ENCODE results near the gene MKLN1.
A peak's percentile ranks its signal among the peaks of the same experiment; 100 is the strongest.
"Not testable (repeated sequence)": the region's sequence is repeated elsewhere in the genome, so short reads cannot be mapped to it uniquely, and the experiment has no call there.

The MKLN1 gene

GRCh38 chr7:131503639-131504038 lies 176.0 kb downstream of the MKLN1 start:
- DNase-seq, result no peak

- DNase-seq, result no peak
Measured at GRCh38 chr7:131504157-131504899, 176.7 kb downstream of the MKLN1 start.

GRCh38 chr7:131505037-131505620 lies 177.5 kb downstream of the MKLN1 start:
- not testable (repeated sequence) for DNase-seq

- DNase-seq, result no peak
Measured at GRCh38 chr7:131505636-131506557, 178.2 kb downstream of the MKLN1 start.

GRCh38 chr7:131506597-131506996 lies 178.9 kb downstream of the MKLN1 start:
- DNase-seq, result no peak

- DNase-seq, result peak; percentile 82
Measured at GRCh38 chr7:131507592-131508331, 180.1 kb downstream of the MKLN1 start.

- DNase-seq, result no peak
Measured at GRCh38 chr7:131508754-131509486, 181.2 kb downstream of the MKLN1 start.

GRCh38 chr7:131509781-131510180 lies 182.1 kb downstream of the MKLN1 start:
- no peak for DNase-seq

- no peak for DNase-seq
Measured at GRCh38 chr7:131511071-131511470, 183.4 kb downstream of the MKLN1 start.

GRCh38 chr7:131511774-131512535 lies 184.3 kb downstream of the MKLN1 start:
- no peak for DNase-seq

GRCh38 chr7:131513245-131514061 lies 185.8 kb downstream of the MKLN1 start:
- DNase-seq, result peak; percentile 79

GRCh38 chr7:131515471-131515870 lies 187.8 kb downstream of the MKLN1 start:
- DNase-seq, result not testable (repeated sequence)

- DNase-seq, result no peak
Measured at GRCh38 chr7:131517218-131517923, 189.7 kb downstream of the MKLN1 start.

- no peak for DNase-seq
Measured at GRCh38 chr7:131518626-131519025, 190.9 kb downstream of the MKLN1 start.

GRCh38 chr7:131521651-131522163 lies 194.0 kb downstream of the MKLN1 start:
- DNase-seq, result no peak

GRCh38 chr7:131522325-131522930 lies 194.8 kb downstream of the MKLN1 start:
- DNase-seq, result no peak

GRCh38 chr7:131524115-131524514 lies 196.4 kb downstream of the MKLN1 start:
- DNase-seq, result no peak

GRCh38 chr7:131524703-131525102 lies 197.0 kb downstream of the MKLN1 start:
- no peak for DNase-seq

- DNase-seq, result no peak
Measured at GRCh38 chr7:131525820-131526219, 198.1 kb downstream of the MKLN1 start.

All from activated naive CD4-positive, alpha-beta T cell treated with anti-CD3 and anti-CD28 coated beads, Interleukin-2, amount 50 U/mL, for 16 hours (primary cell).